Stimulated activated naive B cell treated with anti-CD40 and anti-IgM and Interleukin-4, amounts not matched to agents 10 μg/mL and 1 μg/mL and 100 μg/mL, for 72 hours (primary cell): ENCODE measurements around the gene HPSE2.

Experiments
- ATAC-seq, 2 donors: fragments of 150-1000 bp; cut with Tn5 transposase; replicated peaks; 2 replicates each; pipeline ENCODE4 v1.10.0; 2021; ENCODE audit warnings: moderate library complexity in 1 of 2
- DNase-seq: peaks from one replicate; pipeline ENCODE4 v3.0.0; 2021
- H3K27ac Mint-ChIP-seq: one replicate; pipeline ENCODE4 v1.8.0; 2022; ENCODE audit warnings: mild to moderate bottlenecking, mixed read lengths
- H3K27me3 Mint-ChIP-seq, 2 donors: one replicate each; pipeline ENCODE4 v1.8.0; 2022; ENCODE audit warnings: mixed read lengths in 2 of 2
- H3K36me3 Mint-ChIP-seq, 2 donors: one replicate each; pipeline ENCODE4 v1.8.0; 2022; ENCODE audit warnings: mixed read lengths in 2 of 2, mild to moderate bottlenecking in 1 of 2
- H3K4me1 Mint-ChIP-seq, 2 donors: one replicate each; pipeline ENCODE4 v1.8.0; 2022; ENCODE audit warnings: mixed read lengths in 2 of 2, mild to moderate bottlenecking in 1 of 2
- H3K4me3 Mint-ChIP-seq, 2 donors: one replicate each; pipeline ENCODE4 v1.8.0; 2022; ENCODE audit warnings: mild to moderate bottlenecking in 2 of 2, mixed read lengths in 2 of 2, moderate library complexity in 1 of 2
- H3K9me3 Mint-ChIP-seq, 2 donors: one replicate each; pipeline ENCODE4 v1.8.0; 2022; ENCODE audit warnings: mixed read lengths in 2 of 2, mild to moderate bottlenecking in 1 of 2

Gene HPSE2

GRCh38 chr10:98623176-98623575 lies 612.5 kb downstream of the HPSE2 start:
- Mint-ChIP-seq H3K36me3 (no peaks in the 10 kb centered on the region), H3K4me3 (no peak overlapping the region), H3K27me3 (peaks cover 14 to 16% of the 10 kb centered on the region in 2 donors), H3K27ac (no peak overlapping the region), H3K4me1 (no peaks in the 10 kb centered on the region), H3K9me3 (no peaks in the 10 kb centered on the region)
- ATAC-seq: no peak
- no peak for DNase-seq

- Mint-ChIP-seq H3K4me3 (no peak overlapping the region), H3K36me3 (no peaks in the 10 kb centered on the region), H3K9me3 (no peaks in the 10 kb centered on the region), H3K27me3 (peaks cover 11 to 12% of the 10 kb centered on the region in 2 donors), H3K27ac (no peak overlapping the region), H3K4me1 (no peaks in the 10 kb centered on the region)
- DNase-seq (no peak), ATAC-seq (no peak)
These were observed 614.0 kb downstream of the HPSE2 start for GRCh38 chr10:98621630-98622029.

- H3K27me3 Mint-ChIP-seq: peaks cover 17 to 19% of the 10 kb centered on the region in 2 donors
- no peak overlapping the region for H3K27ac Mint-ChIP-seq
- H3K4me3 Mint-ChIP-seq: no peak overlapping the region
- no peaks in the 10 kb centered on the region for H3K9me3 Mint-ChIP-seq
- DNase-seq: no peak
- H3K4me1 Mint-ChIP-seq: no peaks in the 10 kb centered on the region
- no peak for ATAC-seq
- H3K36me3 Mint-ChIP-seq: no peaks in the 10 kb centered on the region
These were observed 615.1 kb downstream of the HPSE2 start for GRCh38 chr10:98620503-98620902.

GRCh38 chr10:98619446-98619845 lies 616.2 kb downstream of the HPSE2 start:
- H3K27ac Mint-ChIP-seq: no peak overlapping the region
- ATAC-seq: peak; percentile 45 to 48
- H3K4me3 Mint-ChIP-seq: no peak overlapping the region
- H3K9me3 Mint-ChIP-seq: no peaks in the 10 kb centered on the region
- no peaks in the 10 kb centered on the region for H3K4me1 Mint-ChIP-seq
- DNase-seq: no peak
- no peaks in the 10 kb centered on the region for H3K36me3 Mint-ChIP-seq
- H3K27me3 Mint-ChIP-seq: peaks cover 21 to 23% of the 10 kb centered on the region in 2 donors

DNA sequence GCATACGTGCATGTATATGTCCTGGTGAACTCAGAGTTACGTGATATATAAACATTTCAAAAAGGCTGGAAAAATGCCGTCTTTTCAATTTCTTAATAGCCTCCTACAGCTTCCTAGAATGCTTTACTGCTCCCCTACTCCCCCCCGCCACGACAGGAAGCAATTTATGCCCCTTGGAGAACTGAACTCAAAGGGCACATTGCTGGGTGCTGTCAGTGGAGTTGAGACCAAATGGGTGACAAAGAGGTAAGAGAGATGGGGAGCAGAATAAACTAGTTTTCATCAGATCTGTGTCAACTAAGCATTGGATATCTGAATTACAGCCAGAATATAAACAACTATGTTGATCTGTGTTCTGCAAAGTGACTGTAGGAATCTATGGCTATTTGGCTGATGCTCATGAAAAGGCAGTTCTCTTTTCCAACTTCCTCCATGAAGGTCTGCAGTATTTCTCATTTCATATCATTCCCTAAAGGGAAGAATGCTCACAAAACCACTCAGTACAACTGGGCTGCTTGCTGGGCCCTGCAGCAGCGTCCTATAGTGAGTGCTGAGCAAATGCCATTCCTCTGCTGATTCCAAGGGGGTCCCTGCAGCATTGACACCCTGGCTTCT lies 617.6 kb downstream of the HPSE2 start:
- H3K9me3 Mint-ChIP-seq: no peaks in the 10 kb centered on the region
- no peak for DNase-seq
- H3K27me3 Mint-ChIP-seq: peaks cover 22 to 30% of the 10 kb centered on the region in 2 donors
- no peak for ATAC-seq
- H3K36me3 Mint-ChIP-seq: no peaks in the 10 kb centered on the region
- H3K4me1 Mint-ChIP-seq: no peaks in the 10 kb centered on the region
- H3K27ac Mint-ChIP-seq: no peak overlapping the region
- no peak overlapping the region for H3K4me3 Mint-ChIP-seq

- no peak overlapping the region for H3K27ac Mint-ChIP-seq
These were observed 622.2 kb downstream of the HPSE2 start for GRCh38 chr10:98613446-98613845.

DNA sequence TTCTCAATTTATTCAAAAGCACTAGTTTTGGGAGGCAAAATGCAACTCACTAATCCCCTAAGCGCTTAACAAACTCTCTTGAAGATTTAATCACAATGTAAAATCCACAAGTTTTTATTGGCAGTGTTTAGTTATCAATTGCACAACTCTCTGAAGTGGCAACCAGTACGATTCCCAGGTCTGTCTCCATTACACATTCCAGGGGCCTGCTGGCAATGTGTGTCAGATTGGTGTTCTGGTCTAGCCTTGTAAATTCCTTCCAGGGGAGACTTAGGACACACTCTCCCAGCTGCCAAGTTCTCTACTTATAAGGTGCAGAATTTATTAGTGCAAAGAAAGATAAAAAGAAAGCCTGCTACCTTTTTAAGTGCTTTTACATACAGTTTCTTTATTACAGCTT lies 624.2 kb downstream of the HPSE2 start:
- DNase-seq (no peak), ATAC-seq (no peak)
- peaks cover 30 to 49% of the 10 kb centered on the region in 2 donors for H3K27me3 Mint-ChIP-seq
- no peaks in the 10 kb centered on the region for H3K4me1 Mint-ChIP-seq
- no peak overlapping the region for H3K27ac Mint-ChIP-seq
- no peak overlapping the region for H3K4me3 Mint-ChIP-seq
- H3K9me3 Mint-ChIP-seq: no peaks in the 10 kb centered on the region
- no peaks in the 10 kb centered on the region for H3K36me3 Mint-ChIP-seq

More at GRCh38 chr10:98613446-98613845, 622.2 kb downstream of the HPSE2 start:
- peaks cover 20 to 38% of the 10 kb centered on the region in 2 donors for H3K27me3 Mint-ChIP-seq
- no peaks in the 10 kb centered on the region for H3K9me3 Mint-ChIP-seq
- no peak overlapping the region for H3K4me3 Mint-ChIP-seq
- DNase-seq (no peak), ATAC-seq (no peak)
- no peaks in the 10 kb centered on the region for H3K36me3 Mint-ChIP-seq
- no peaks in the 10 kb centered on the region for H3K4me1 Mint-ChIP-seq

DNA sequence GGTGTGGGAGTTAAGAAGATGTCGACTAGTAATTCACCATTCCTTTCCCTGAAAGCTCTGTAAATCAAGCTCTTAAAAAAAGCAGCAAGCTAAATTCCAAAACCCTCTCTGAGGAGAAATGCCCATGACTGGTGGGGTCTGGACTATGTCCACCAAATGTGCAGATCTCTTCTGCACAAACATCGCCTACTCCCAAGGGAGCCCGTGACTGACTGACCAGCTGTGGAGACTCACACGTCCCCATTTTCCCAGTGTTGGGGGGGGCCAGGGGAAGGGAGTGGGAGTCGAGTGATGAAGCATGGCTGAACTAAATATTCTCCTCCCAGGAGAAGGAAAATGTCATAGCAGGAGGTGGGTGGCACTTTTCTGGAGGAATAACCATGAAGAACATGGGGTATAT lies 624.8 kb downstream of the HPSE2 start:
- Mint-ChIP-seq H3K27me3 (peaks cover 33 to 51% of the 10 kb centered on the region in 2 donors), H3K27ac (no peak overlapping the region), H3K4me1 (no peaks in the 10 kb centered on the region), H3K4me3 (no peak overlapping the region), H3K9me3 (no peaks in the 10 kb centered on the region), H3K36me3 (no peaks in the 10 kb centered on the region)
- ATAC-seq (no peak), DNase-seq (no peak)

DNA sequence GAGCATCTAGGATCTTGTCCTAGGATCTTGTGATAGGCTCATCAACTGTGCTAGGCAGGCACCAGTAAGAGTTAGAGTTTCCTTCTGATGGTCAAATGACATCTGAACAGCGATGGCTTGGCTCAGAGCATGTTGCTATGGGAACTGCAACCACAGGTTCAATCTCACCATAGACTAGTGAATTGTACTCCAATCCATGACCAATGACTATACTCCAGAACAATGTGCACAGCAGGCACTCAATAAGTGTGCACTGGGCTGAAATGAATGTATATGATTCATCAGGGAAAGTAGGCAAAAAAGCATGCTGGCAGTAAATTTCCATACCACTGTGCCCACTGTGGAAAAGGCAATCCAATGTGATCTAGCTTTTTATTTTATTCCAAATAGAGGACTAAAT lies 625.4 kb downstream of the HPSE2 start:
- H3K36me3 Mint-ChIP-seq: no peaks in the 10 kb centered on the region
- peaks cover 30 to 50% of the 10 kb centered on the region in 2 donors for H3K27me3 Mint-ChIP-seq
- H3K4me3 Mint-ChIP-seq: no peak overlapping the region
- DNase-seq (no peak), ATAC-seq (no peak)
- H3K9me3 Mint-ChIP-seq: no peaks in the 10 kb centered on the region
- H3K4me1 Mint-ChIP-seq: no peaks in the 10 kb centered on the region
- H3K27ac Mint-ChIP-seq: no peak overlapping the region

- DNase-seq: no peak
- H3K27me3 Mint-ChIP-seq: peaks cover 28 to 48% of the 10 kb centered on the region in 2 donors
These were observed 626.4 kb downstream of the HPSE2 start for GRCh38 chr10:98609265-98609664.

DNA sequence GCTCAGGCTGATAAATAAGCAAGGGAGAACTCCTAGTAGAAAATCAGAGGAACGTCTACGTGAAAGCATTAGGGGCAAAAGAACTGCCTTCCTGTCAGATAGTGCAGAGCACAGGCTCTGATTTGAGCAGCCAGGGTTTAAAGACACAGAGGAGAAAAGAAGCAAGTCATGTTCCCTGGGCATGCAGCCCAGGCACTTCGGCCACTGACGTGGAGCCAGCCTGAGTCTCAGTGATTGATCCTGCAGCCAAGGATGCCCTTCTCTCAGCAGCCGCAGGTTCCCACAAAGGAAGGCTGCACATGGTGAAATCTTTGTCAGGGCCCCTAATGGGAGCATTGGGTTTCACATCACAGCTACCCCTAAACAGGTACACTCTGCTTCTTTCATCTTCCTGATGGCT lies 627.2 kb downstream of the HPSE2 start:
- Mint-ChIP-seq H3K4me3 (no peak overlapping the region), H3K27ac (no peak overlapping the region), H3K9me3 (no peaks in the 10 kb centered on the region), H3K27me3 (peaks cover 34 to 47% of the 10 kb centered on the region in 2 donors), H3K36me3 (no peaks in the 10 kb centered on the region), H3K4me1 (no peaks in the 10 kb centered on the region)
- DNase-seq (no peak), ATAC-seq (no peak)

More at GRCh38 chr10:98609265-98609664, 626.4 kb downstream of the HPSE2 start:
- Mint-ChIP-seq H3K4me3 (no peak overlapping the region), H3K9me3 (no peaks in the 10 kb centered on the region), H3K36me3 (no peaks in the 10 kb centered on the region), H3K4me1 (no peaks in the 10 kb centered on the region), H3K27ac (no peak overlapping the region)
- ATAC-seq: no peak

DNA sequence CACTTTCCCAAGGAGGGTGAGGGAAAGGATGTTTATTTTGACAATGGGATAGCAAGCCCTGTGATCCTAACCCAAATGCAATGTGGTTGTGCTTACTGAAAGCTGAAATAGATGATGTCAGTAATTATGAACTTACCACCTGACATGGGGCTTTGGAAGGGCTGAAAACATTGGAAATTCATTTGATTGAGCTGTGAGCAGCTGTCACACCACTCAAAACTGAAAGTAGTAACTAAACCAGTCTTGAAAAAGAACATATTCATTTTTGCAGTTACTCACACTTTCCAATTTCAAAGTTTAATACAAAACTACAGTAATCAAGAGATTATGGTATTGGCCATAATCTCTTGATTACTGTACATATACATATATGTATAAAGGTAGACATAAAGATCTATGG lies 633.4 kb downstream of the HPSE2 start:
- H3K36me3 Mint-ChIP-seq: peaks cover 4% of the 10 kb centered on the region in 2 donors
- peaks cover 26 to 33% of the 10 kb centered on the region in 2 donors for H3K27me3 Mint-ChIP-seq
- no peak overlapping the region for H3K27ac Mint-ChIP-seq
- DNase-seq (no peak), ATAC-seq (no peak)
- H3K4me3 Mint-ChIP-seq: no peak overlapping the region
- H3K4me1 Mint-ChIP-seq: no peaks in the 10 kb centered on the region
- peaks cover 3 to 10% of the 10 kb centered on the region in 2 donors for H3K9me3 Mint-ChIP-seq

- ATAC-seq: no peak
- peaks cover 4 to 7% of the 10 kb centered on the region in 2 donors for H3K36me3 Mint-ChIP-seq
These were observed 636.5 kb downstream of the HPSE2 start for GRCh38 chr10:98599032-98599610.

DNA sequence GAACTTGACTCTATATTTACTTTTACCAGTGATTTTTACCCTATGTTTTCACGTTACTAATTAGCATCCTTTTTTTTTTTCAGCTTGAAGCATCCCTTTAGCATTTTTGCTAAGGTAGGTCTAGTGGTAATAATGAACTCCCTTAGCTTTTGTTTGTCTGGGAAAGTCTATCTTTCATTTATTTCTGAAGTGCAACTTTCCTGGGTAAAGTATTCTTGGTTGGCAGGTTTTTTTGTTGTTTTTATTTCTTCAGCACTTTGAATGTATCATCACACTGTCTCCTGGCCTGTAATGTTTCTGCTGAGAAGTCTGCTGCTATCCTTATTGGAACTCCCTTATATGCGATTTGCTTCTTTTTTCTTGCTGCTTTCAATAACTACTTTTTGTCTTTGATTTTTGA lies 639.2 kb downstream of the HPSE2 start:
- Mint-ChIP-seq H3K9me3 (peaks cover 13 to 18% of the 10 kb centered on the region in 2 donors), H3K4me1 (no peaks in the 10 kb centered on the region), H3K4me3 (no peak overlapping the region), H3K27ac (no peak overlapping the region), H3K27me3 (peaks cover 4 to 9% of the 10 kb centered on the region in 2 donors), H3K36me3 (peaks cover 4 to 7% of the 10 kb centered on the region in 2 donors)
- DNase-seq (no peak), ATAC-seq (no peak)

More at GRCh38 chr10:98599032-98599610, 636.5 kb downstream of the HPSE2 start:
- H3K27me3 Mint-ChIP-seq: peaks cover 17 to 24% of the 10 kb centered on the region in 2 donors
- peaks cover 13 to 18% of the 10 kb centered on the region in 2 donors for H3K9me3 Mint-ChIP-seq
- no peak overlapping the region for H3K27ac Mint-ChIP-seq
- no peak for DNase-seq
- no peaks in the 10 kb centered on the region for H3K4me1 Mint-ChIP-seq
- no peak overlapping the region for H3K4me3 Mint-ChIP-seq

- no peaks in the 10 kb centered on the region for H3K9me3 Mint-ChIP-seq
- no peak overlapping the region for H3K27ac Mint-ChIP-seq
These were observed 646.0 kb downstream of the HPSE2 start for GRCh38 chr10:98589691-98590090.

More at GRCh38 chr10:98589691-98590090, 646.0 kb downstream of the HPSE2 start:
- H3K4me3 Mint-ChIP-seq: no peak overlapping the region
- no peak for ATAC-seq
- H3K36me3 Mint-ChIP-seq: no peaks in the 10 kb centered on the region
- H3K27me3 Mint-ChIP-seq: peaks cover 5 to 11% of the 10 kb centered on the region in 2 donors
- no peak for DNase-seq
- no peaks in the 10 kb centered on the region for H3K4me1 Mint-ChIP-seq
